NCI-H526 (cell line): ENCODE results near the gene CTIF.

Experiments
- DNase-seq, 2 experiments: peaks; one replicate each; lab custom pipeline; 2025; lab: John Stamatoyannopoulos, UW

The CTIF gene

DNA sequence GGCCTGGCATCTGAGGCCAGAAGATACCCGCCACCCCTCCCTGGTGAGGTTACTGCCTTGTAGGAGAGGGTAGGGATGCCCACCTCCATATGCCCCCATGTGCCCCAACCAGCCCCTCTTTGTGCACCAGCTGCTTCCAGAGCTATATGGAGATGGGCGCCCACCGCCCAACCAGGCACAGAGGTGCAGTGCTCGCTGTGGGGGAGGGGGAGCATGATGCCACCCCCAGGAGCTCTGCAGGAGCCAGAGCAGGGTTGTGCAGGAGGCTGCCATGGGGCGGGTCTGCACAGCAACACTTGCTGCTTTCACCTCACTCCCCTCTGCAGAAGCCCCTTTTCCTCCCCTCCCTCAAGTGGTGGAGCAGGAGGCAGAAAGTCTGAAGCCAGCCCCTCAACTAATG is 237.3 kb downstream of the CTIF start:
- DNase-seq: no peak

DNA sequence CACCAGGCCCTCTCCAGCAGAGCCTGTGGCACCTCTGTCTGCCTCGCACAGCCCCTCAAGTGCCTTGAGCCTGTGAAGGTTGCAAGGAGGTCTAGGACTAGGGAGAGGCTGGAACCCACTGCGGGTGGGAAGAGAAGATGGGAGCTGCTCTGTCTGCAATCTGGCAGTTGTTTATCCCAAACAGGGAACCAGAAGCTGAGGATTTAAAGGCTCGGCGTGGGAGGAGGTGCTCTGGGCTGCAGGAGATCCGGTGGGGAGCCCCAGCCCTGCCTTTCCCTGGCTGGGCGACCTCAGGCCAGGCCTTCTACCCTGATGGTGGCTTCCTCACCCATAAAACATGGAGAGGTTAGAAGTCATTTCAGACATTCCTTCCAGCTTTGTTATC is 237.8 kb downstream of the CTIF start:
- no peak for DNase-seq

DNA sequence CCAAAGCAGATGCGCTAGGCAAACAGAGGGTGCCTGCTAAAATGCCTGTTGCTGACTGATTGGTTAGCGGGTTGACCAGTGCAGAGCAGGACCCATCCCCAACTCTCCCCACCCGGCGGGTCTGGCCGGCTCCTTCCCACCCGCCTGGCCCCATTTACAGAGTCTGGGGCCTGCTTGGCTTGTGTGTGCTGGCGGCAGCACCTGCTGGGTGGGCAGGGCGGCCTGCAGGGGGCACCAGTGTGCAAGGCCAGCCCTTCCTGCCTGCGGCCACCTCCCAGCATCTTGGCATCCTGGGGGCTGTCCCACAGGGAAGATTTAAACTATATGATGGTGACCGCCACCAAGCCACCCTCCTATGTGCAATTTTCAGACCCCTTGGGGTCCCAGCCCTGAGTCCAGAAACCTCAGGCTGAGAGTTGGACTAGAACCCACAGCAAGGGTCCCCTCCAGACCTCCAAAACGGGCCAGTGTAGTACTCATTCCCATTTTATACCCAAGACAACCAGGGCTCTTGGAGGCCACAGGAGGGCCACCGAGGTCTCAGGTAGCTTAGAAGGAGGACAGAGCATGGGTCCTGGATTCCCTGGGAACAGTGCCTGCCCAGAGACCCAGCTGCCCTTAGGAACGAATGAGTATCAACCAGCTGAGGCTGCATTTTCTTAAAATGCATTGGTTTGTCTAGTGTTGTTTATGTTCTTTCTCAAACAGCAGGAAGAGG is 238.4 kb downstream of the CTIF start:
- DNase-seq: peak; percentile 31 to 70

DNA sequence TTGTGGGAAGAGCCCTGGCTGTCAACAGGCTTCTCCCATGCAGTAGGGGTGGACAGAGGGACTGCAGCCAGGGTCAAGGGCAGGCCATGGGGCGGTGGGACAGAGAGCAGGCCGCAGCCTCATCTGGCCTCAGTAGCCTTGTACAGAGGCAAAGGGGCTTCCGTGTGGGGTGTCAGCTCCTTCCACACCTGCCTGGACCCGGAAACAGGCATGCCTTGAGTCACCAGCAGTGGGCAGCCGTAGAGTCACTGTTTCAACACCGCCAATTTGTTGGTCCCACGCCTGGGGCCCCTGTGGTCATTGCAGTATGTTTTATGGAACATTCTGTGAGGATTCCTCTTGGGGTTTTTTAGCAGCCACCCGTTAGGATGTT is 238.9 kb downstream of the CTIF start:
- DNase-seq: no peak

DNA sequence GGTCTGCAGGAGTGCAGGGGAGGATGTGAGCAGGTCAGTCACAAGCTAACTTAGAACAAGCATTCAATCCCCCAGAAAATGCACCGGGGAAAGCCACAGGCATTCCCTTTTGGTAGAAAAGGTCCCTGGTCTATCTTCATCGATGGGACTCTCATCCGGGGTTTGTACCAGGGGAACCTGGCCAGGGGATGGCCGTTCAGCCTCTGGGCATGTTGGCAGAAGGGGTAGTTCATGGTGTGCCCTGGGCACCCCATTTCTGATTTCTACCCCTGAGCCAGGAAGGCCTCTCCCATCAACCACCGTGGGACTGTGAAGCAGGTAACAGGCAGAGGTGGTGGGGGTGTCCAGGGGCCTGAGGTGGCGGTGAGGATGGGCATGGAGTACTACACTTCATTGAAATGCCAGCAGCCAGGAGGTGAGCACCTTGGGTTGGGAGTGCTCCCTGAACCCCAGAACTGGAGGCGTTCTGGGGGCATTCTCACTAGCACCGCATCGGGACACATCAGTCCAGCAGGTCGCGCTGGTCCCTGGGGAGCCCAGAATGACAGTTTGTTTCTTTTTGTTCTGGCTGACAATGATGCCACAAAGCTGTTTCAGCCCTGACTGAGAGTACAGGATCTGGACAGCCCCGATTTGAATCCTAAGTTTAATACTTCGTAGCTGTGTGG is 239.6 kb downstream of the CTIF start:
- no peak for DNase-seq

DNA sequence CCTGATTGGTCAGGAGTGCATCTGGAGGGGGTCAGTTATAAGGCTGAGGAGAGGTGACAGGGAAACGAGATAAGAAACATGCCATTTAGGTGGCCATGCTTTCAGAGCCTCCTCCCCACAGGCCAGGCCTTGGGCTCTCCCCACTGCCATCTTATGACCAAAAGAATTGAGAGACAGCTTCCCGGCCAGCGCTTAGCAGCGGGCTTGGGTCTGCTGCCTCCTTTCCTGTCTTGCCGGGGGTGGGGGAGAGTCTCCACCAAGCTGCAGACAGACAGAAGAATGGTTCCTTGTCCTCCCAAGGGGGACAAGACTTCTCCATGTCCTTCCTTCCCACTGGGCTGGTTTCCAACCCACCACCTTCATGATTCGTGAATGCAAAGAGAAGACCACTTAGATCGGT is 240.6 kb downstream of the CTIF start:
- DNase-seq: no peak

DNA sequence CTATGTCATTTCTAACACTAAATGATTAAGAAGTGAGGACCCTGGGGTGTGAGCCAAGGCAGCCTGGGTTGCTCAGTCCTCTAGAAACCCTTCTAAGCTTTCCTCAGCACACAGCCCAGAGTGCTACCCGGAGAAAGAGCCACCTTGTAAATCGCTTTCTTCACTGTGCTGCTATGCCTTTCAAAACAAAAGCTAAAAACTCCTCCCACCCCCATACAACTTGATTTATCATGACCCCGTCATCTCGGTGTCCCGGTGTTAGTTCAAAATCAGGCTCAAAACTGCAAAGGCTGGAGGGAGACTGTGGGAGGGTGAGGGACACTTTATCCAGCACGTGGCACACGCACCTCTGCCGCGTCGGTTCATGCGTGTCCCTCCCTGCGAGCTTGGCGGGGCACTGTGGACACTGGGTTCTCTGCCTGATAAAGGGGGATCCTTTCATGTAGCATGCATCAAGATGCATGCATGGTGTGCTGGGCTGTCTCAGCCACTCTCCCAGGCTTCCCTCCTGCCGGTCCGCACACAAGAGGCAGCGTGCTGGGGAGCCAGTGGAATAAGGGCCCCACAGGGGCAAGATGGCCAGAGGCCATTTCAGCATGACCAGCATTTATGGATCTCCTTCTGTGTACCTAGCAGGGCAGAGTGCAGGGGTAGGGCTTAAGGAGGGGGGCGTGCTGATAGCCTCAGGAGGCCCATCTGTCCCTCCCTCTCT is 241.5 kb downstream of the CTIF start:
- DNase-seq: no peak

DNA sequence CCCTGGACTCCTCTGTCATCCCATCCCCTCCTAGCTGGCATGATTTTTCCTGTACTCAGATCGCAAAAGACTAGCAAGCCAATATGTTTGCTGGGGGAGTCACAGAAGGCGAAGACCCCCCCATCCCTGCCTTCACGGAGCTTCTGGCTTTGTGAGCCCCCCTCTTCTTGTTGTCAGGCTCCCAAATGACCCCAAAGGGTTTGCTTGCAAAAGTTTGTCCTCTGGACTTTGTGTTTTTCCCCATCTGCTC is 242.0 kb downstream of the CTIF start:
- no peak for DNase-seq

DNA sequence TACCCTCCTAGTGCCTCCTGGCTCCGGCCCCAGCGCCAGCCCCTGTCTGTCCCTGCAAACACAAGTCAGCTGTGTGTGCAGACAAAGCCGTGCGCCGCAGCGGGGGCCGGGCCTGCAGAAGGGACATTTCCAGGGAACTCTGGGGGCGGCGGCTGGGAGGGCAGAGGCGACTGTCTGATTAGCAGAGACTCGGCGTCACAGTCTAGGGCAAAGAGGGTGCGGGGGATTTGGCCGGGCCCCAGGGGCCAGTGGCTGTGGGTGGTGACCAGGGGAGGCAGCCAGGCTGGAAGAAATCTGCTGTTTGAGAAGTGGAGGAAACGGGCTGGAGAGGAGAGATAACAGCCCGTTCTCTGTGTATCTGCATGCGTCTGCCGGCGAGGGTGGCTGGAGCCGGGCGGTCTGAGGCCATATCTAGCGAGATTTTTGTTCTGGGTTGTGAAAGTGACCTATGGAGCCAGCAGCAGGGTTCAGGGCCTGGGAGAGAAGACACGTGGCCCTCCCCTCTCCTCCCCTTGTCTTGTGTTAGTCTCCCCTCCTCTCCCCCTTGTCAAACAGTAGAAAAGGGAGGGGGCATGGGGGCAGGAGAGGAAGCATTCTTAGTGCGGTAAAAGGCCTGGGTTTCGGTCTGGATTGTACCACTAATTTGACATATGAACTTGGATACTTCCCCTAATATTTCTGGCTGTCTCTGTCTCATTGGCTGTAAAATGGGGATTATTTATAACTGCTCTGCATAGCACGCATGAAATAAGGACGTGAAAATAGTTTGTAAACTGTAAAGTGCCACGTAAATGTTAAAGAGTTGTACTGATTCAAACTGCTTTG is 242.5 kb downstream of the CTIF start:
- DNase-seq: no peak

DNA sequence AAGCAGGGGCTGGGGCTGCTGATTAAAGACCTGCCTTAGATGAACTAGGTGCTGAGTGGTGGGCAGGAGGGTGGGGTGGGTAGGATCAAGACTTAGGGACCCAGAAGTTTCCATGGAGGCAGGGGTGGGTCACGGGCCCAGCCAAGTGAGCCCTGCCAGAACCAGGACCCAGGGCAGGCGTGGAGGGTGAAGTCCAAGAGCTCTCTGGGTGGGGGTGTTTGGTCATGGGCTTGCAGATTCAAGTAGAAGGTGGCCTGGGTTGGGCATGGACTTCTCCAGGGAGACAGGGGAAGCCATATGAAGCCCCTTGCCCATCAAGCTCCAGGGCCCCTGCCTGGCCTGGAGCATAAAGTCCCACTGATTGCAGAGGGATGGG is 243.1 kb downstream of the CTIF start:
- no peak for DNase-seq

DNA sequence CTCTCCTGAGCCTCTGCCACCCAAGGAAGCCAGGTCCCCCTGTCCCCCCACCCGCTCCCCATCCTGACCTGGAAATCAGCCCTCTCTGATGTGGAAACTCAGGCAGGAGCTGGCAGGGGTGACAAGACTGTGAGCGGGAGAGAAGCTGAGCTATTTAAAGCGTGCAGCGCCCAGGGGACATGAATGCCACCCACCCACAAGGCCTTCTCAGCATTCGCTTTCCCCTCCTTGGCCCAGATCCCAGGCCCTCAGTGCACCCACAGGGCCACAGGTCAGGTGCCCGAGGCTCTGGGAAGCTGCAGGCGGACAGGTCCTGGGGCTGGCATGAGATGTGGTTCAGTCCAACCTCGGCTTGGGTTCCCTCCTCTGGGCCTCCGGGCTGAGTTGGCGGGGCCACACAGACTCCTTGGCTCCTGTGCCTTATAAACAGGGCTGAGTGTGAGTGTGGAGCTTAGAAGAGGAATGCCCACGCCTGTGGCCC is 243.6 kb downstream of the CTIF start:
- DNase-seq: no peak

DNA sequence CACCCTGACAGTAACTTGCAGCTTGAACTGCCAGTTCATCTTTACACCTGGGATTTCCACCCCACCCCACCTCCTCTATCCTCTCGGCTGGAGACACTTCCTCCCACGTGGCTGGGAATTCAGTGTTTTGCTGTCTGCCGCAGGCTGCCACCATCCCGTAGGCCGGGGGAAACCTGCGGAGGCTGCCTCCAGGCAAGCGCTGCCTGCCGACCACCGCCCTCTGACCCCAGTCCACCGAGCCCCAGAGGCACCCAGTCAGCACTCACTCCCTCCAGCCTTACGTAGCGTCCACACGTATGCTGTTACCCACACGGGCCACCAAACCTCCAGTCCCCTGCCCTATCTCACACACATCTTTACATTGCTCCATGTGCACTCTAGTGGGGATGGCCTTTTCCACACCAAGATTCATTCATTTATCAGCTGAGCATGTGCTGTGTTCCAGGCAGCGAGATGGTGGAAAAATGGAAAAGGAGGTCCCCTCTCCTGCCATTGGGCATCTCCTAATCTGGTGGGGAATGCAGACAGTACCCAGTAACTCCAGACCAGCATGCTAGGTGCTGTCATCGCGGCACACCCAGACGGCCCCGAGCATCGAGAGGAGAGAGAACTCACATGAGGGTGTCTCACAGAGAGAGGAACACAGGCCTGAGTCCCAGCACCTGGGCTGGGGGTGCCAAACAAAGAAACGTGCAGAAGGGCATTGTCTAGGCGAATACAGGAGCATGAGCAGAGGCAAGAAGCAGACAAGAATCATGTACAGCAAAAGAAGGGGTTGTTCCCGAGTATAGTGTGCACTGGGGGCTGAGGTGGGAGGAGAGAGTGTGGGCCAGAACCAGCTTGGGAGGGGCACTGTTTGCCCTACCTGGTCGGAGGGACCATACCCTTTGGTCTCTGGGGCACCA is 245.0 kb downstream of the CTIF start:
- no peak for DNase-seq

DNA sequence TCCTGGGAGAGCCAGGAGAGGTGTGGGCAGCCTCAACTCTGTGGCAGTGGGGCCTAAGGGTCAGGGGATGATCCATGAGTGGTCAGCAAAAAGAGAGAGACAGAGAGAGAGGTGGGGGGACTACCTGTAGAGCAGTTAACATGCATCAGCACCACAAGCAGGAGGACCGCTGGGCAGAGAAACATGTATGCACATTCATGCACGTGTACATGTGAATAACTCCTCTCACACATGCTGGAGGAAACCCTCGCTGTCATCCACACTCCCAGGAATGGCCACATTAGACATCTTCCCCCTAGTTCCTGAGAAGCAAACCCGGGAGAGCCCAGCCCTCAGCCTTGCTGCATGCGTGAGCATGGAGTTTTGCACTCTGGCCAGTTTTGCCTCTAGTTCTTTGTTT is 245.8 kb downstream of the CTIF start:
- no peak for DNase-seq

DNA sequence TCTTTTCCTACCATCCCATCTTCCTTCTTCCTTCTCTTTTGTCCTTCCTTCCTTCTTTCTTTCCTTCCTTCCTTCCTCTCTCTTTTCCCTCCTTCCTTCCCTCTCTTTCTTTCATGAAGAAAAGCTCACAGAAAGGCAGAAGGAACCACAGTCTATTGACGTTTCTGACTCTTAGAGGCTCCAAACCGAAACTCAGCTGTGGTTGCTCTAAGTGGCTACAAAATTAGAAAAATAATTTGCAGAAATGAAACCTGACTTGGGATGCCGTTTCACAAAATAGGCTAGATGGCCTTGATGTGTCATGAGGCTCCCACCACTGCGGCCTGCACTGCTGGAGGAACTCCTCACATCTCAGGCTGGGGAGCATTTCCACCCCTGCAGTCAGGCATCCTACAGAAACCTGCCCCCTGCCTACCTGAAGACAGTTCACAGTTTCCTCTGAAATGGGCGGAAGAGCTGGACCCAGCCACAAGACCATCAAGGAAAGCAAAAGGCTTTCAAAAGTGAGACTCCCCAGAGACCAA is 246.3 kb downstream of the CTIF start:
- no peak for DNase-seq

DNA sequence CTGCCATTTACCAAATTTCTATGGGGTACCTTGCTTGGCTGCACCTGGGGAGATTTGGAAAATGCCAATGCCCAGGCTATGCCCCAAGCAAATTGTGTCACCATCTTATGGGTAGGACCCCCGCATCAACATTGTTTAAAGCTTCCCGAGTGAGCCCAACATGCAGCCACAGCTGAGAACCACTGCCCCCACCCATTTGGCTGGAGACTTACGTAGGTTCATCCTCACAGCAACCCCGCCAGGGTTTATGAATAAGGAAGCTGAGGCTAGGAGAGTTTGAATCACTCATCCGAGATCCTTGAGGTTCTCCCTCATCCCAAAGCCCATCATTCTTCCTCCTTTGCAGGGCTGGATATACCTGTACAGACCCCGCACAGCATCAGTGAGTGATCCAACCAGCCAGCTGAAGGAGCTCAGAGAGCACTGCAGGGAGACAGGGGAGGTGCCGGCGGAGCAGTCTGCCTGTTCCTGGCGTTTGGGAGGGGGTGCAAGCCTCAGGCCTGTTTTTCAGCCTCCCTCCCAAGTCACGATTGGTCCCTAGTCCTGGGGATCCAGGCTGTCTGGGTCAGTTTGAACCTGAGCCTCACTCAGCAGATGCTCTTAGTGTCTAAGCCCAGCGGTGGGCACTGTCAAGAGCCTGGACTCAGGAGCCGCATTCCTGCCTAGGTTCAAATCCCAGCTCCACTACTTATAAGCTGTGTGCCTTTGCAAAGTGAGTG is 247.1 kb downstream of the CTIF start:
- no peak for DNase-seq

DNA sequence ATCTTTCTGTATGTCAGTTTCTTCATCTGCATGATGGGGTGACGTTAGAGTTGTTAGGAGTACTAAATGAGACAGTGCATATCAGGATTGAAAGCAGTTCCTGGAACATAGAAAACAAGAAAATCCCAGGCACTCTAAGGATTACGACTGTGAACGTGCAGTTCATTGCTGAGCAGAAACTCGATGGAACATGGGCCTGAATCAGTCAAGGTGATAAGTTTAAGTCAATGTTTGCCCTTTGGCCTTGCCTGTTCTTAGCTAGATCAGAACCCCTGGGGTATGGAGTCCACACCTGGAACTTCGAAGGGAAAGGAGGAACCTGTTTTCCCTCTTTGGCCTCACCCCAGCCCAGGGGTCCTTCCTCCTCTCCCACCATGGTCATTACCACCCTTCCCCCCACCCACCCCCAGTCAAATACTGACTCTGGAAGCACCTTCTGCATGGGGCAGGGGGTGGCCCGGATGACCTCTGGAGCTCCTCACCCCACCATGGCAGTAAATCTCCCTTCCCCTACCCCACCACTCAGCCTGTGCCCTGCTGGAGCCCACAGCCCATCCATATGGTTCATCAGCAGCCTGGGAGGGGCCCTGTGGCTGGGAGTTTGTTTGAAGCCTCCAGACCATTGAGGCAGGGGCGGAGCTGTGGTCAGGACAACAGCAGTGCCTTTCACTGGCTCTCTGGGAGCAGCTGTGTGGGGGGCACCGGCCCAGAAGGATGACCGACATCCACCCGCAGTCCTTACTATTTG is 247.8 kb downstream of the CTIF start:
- DNase-seq: no peak

DNA sequence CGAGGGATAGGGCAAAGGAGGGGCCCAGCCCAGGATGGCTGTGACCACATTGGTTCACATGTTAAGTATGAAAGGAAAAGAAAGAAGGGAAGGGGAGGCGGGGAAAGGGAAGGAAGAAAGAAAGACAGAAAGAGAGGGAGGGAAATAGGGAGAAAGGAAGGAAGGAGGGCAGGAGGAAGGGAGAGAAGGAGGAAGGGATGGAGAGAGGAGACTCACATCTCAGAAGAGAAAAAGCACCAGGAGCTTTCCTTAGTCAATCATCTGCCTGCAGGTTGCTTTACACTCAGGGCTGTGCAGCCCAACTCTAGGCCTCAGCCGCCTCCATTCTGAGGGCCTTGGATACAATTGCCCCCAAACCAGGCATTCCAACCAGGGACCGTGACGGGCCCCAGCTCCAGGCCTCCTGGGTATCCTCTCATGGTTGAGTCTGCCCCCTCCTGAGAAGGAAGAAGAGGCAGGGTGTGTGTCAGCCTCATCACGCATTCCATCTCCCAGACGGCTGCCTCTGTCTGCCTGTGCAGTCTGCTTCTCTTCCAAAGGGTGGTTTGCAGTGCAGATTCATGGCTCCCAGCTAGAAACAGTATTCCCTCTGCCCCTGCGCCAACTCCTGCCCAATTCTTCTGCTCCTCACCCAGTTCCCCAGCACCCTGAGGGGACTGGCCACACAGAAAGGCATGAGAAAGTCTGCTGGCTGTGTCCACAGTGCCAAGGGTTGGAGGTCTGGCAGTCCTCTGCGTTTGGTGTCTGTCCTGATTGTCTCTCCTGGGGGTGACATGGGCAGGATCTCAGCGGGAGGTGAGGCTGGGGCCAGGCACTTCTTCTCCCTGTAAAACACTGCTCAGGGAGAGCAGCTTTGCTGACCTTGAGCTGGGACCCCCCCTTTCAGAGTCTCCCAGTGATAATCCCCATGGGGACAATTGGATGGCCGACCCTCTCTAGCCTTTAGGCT is 248.6 kb downstream of the CTIF start:
- no peak for DNase-seq

DNA sequence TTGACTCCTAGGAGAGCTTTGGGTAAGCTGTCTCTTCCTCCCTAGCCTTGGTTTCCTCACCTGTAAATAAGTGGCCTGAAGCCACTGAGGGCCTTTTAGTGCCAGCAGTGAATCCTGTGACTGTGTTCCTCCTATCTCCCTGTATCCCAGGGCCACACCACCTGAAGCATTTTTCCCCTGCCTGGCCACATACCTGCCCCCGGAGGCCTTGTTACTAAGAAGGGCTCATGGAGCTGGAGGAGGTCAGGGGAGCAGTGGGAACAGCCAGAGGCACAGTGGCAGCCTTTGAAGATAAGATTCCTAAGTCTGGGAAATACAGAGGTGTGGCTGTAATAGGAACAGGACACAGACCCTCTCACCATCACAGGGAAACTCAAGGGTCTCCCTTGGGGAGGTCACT is 249.5 kb downstream of the CTIF start:
- DNase-seq: no peak

DNA sequence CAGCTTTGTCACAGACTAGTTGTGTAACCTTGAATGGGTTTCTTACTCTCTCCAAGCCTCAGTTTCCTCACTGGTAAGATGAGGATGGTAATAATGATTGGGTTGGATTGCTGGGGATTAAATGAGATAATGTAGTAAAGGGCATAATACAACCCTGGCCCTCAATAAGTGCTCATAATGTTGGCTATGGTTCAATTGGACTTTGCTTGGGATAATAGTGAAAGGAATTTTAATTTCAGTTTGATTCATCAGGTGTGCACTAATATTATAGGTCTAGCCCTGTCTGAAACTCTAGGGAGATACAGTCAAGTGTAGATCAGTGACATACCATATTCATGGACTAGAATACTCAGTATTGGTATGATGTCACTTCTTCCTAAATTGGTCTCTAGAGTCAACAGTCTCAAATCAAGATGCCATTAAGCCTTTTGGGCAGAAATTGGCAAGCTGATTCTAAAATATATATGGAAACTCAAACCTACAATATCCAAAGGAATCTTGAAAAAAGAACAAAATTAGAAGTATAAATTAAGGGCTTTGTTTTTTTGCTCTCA is 250.5 kb downstream of the CTIF start:
- DNase-seq: no peak
